GM12864 (cell line): Measurements from ENCODE around the gene PLEKHH1.

Experiments
- DNase-seq: peaks from one replicate; pipeline ENCODE4 v3.0.0-alpha.2; 2011; ENCODE audit warnings: low read depth
- H3K4me3 ChIP-seq: 2 replicates; pipeline ENCODE4 v1.5.1; 2011; ENCODE audit warnings: mild to moderate bottlenecking, low read depth, low read length, control low read depth
- TF ChIP-seq, protein P1 (sequence below): IDR thresholded peaks from 2 replicates; pipeline ENCODE4 v1.5.1; 2011; ENCODE audit warnings: low read depth, mild to moderate bottlenecking, moderate library complexity, low read length, control low read depth, inconsistent platforms; ENCODE audit errors: missing control alignments

PLEKHH1 gene

GRCh38 chr14:67490196-67490595 lies 42.9 kb upstream of the PLEKHH1 start:
- no peak overlapping the region for H3K4me3 ChIP-seq
- TF ChIP-seq, protein P1, sequence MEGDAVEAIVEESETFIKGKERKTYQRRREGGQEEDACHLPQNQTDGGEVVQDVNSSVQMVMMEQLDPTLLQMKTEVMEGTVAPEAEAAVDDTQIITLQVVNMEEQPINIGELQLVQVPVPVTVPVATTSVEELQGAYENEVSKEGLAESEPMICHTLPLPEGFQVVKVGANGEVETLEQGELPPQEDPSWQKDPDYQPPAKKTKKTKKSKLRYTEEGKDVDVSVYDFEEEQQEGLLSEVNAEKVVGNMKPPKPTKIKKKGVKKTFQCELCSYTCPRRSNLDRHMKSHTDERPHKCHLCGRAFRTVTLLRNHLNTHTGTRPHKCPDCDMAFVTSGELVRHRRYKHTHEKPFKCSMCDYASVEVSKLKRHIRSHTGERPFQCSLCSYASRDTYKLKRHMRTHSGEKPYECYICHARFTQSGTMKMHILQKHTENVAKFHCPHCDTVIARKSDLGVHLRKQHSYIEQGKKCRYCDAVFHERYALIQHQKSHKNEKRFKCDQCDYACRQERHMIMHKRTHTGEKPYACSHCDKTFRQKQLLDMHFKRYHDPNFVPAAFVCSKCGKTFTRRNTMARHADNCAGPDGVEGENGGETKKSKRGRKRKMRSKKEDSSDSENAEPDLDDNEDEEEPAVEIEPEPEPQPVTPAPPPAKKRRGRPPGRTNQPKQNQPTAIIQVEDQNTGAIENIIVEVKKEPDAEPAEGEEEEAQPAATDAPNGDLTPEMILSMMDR: no peak
- DNase-seq: no peak

DNA sequence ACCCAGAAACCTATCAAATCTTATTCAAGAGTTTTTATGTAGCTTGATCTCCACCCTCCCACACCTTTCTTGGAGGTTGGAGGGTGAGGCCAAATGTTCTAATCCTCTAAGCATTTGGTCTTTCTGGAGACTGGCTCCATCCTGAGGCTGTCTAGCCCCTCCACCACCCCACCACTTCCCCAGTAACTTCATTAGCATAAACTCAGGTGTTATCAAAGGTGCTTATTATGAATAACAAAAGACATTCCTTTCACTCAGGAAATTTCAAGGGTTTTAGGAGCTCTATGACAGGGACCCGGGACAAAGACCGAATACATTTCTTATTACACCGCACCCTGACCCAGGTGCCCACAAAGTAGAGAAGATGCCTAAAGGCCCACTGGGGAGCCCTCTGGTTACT lies 41.8 kb upstream of the PLEKHH1 start:
- no peak overlapping the region for H3K4me3 ChIP-seq
- no peak for DNase-seq
- TF ChIP-seq, protein P1: no peak

DNA sequence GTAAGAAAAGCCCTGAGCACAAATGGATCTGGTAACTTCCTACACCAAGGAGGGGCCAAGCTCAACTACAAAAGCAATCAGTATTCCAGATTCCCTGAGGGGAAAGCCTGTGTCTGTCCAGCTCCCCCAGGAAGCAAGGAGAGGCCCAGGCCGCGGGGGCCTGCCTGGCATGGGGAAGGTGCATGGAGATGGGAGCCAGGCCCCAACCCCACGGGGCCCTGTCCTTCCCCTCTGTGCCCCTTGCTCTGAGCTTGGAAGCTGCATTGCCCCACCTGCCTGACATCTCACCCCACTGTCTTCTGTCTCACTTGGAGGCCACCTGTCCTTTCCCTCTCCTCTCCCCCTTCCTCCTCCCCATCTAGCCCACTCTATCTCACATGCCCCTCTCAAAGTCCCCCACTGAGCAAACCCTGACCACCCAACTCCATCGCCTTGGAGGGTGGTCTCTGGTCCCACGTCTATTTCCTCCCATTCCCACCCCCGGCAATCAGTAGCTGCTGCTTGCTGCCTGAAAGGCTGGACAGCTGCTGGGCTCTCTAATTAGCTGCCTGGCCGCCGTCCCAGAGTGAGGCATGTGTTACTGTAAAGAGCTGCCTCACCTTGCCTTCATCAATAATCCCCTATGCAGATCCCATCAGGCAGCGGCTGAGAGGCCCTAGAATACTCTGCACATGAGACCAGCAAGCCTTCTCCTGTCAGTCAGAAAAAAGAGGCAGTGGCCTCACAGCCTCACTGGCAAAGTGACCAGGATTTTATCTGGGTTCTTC lies 41.2 kb upstream of the PLEKHH1 start:
- no peak for DNase-seq
- TF ChIP-seq, protein P1: no peak
- no peak overlapping the region for H3K4me3 ChIP-seq

DNA sequence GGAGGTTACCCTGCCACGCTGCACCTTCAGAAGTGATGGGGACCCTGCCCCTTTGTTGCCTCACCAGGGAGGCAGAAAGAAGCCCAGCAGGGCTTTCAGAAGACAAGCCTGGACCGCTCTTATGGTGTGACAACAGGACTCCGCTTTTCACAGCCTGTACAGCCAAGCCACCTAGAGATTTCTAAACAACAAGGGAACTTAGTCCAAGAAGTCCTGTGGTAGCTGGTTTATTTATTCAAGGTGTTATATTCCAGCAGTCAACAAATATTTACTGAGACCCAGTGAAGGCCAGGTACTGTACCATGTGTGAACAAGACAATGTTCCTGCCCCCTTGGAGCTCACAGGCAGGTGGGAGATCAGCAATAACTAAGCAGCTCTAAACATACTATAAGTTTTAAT lies 40.6 kb upstream of the PLEKHH1 start:
- H3K4me3 ChIP-seq: no peak overlapping the region
- TF ChIP-seq, protein P1: no peak
- DNase-seq: no peak

- no peak overlapping the region for H3K4me3 ChIP-seq
- TF ChIP-seq, protein P1: no peak
Measured at GRCh38 chr14:67493092-67493717, 39.9 kb upstream of the PLEKHH1 start.

GRCh38 chr14:67495827-67496226 lies 37.3 kb upstream of the PLEKHH1 start:
- DNase-seq: no peak
- TF ChIP-seq, protein P1: no peak
- H3K4me3 ChIP-seq: no peak overlapping the region

More at GRCh38 chr14:67493092-67493717, 39.9 kb upstream of the PLEKHH1 start:
- peak; percentile 47 for DNase-seq
